Lower lobe of right lung (tissue), 2 donors: ENCODE measurements around the gene RPL26. TPM values are rescaled to one million over a fixed set of nuclear protein-coding genes. Genes with fewer than 3 reads are reported as not detected.

Experiments used
- ATAC-seq, 2 donors: fragments of 200-7000 bp; cut with Tn5 transposase; one replicate each; pipeline ENCODE4 v1.9.1; 2020 to 2022; ENCODE audit warnings: mild to moderate bottlenecking in 2 of 2, moderate library complexity in 2 of 2
- DNase-seq: peaks from one replicate; pipeline ENCODE4 v3.0.0-alpha.2; 2020
- H3K27ac ChIP-seq: fragments of 200-600 bp; one replicate; pipeline ENCODE4 v1.8.0; 2022
- H3K27me3 ChIP-seq: fragments of 200-600 bp; one replicate; pipeline ENCODE4 v1.8.0; 2022; ENCODE audit warnings: low read depth
- H3K36me3 ChIP-seq: fragments of 200-600 bp; one replicate; pipeline ENCODE4 v1.8.0; 2022; ENCODE audit warnings: mild to moderate bottlenecking
- H3K4me1 ChIP-seq: fragments of 200-600 bp; one replicate; pipeline ENCODE4 v1.8.0; 2022
- H3K4me3 ChIP-seq: fragments of 200-600 bp; one replicate; pipeline ENCODE4 v1.8.0; 2022; ENCODE audit warnings: mild to moderate bottlenecking
- H3K9me3 ChIP-seq: fragments of 200-600 bp; one replicate; pipeline ENCODE4 v1.8.0; 2022
- CTCF ChIP-seq: fragments of 200-600 bp; IDR thresholded peaks from one replicate; pipeline ENCODE4 v1.8.0; 2022; ENCODE audit warnings: antibody characterized with exemption, mild to moderate bottlenecking
- intact Hi-C: fragments of 100-400 bp; cut with DNase I; formaldehyde crosslinking; loops from one replicate; pipeline ENCODE4 v1.11.0; 2022
- total RNA-seq: library from RNA; stranded (reverse); fragmentation: NEBNext Ultra II Directional; extraction: Animal tissue kit (Norgen Biotek cat#: 25700); gene quantifications from one replicate; pipeline ENCODE4 v1.2.1, GENCODE V29; 2021
- donor health status: DM: no; HTN: yes; CAD: no; lungs with severe emphysema.

The RPL26 gene
- total RNA-seq, 1 donor from 2014 or later: 1,194 TPM

DNA sequence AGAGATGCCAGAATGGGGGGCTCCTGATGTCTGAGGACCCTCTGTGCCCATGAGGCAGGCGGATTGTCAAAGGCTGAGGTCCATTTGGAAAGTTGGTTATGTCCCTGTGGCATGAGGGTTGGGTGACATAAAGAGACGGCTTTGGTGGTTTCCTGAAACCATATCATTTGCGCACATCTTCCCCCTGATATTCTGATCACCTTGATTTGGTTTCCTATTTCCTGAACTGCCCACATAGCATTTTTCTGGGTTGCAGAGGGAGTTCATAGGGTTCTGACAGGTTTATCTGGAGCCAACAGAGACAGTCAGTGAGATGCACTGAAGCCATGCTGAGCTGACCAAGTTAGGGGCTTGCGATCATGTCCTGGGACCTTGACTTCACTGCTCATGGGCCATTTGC, 30.3 kb upstream of the RPL26 start:
- Histone ChIP-seq H3K36me3 (no peaks in the 10 kb centered on the region), H3K4me3 (no peak overlapping the region)
- no peak for ATAC-seq

GRCh38 chr17:8412089-8412488, 29.1 kb upstream of the RPL26 start:
- ATAC-seq (no peak), DNase-seq (no peak)
- no peaks in the 10 kb centered on the region for H3K36me3 ChIP-seq
- no peak overlapping the region for H3K4me3 ChIP-seq
- H3K27me3 ChIP-seq: no peaks in the 10 kb centered on the region
- H3K27ac ChIP-seq: no peak overlapping the region
- intact Hi-C loops: no loop called here
- H3K9me3 ChIP-seq: no peaks in the 10 kb centered on the region
- TF ChIP-seq CTCF: no peak
- H3K4me1 ChIP-seq: peaks cover 24% of the 10 kb centered on the region

More for the DNA sequence above, 30.3 kb upstream of the RPL26 start:
- Histone ChIP-seq H3K27ac (no peak overlapping the region), H3K9me3 (no peaks in the 10 kb centered on the region), H3K27me3 (no peaks in the 10 kb centered on the region), H3K4me1 (peaks cover 34% of the 10 kb centered on the region)
- DNase-seq: no peak
- intact Hi-C loops: no loop called here
- no peak for TF ChIP-seq CTCF

GRCh38 chr17:8410883-8411238, 27.9 kb upstream of the RPL26 start:
- intact Hi-C loops: no loop called here
- DNase-seq (no peak), ATAC-seq (no peak)
- no peak for TF ChIP-seq CTCF
- H3K27me3 ChIP-seq: no peaks in the 10 kb centered on the region
- H3K4me3 ChIP-seq: no peak overlapping the region
- peaks cover 24% of the 10 kb centered on the region for H3K4me1 ChIP-seq
- H3K27ac ChIP-seq: no peak overlapping the region
- no peaks in the 10 kb centered on the region for H3K9me3 ChIP-seq
- no peaks in the 10 kb centered on the region for H3K36me3 ChIP-seq

- TF ChIP-seq CTCF: peak; percentile 89
- Histone ChIP-seq H3K36me3 (no peaks in the 10 kb centered on the region), H3K9me3 (no peaks in the 10 kb centered on the region), H3K27me3 (no peaks in the 10 kb centered on the region), H3K4me3 (no peak overlapping the region), H3K4me1 (peaks cover 24% of the 10 kb centered on the region), H3K27ac (no peak overlapping the region)
- intact Hi-C loops: no loop called here
- peak; percentile 89 to 92 for ATAC-seq
- DNase-seq: peak; percentile 90
Measured at GRCh38 chr17:8409966-8410882, 27.2 kb upstream of the RPL26 start.

DNA sequence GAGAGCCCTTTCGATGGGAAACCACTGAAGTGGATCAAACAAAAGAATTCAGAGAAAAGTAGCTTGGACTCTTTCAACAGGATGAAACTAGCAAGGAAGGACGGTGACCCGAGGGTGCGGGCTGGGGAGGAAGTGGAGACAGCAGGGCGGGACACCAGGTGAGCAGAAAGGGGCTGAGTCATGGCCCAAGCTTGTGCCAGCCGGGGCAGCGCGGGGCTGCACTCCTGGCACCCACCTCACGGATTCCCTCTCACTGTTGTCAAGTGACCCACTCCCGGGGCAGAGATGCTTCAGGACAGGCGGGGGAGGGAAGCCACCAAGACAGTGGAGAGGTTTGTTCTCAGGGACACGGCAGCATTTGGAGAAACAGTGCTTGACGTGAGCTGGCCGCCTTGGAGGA, 25.4 kb upstream of the RPL26 start:
- Histone ChIP-seq H3K27me3 (no peaks in the 10 kb centered on the region), H3K4me3 (no peak overlapping the region), H3K9me3 (no peaks in the 10 kb centered on the region), H3K4me1 (peaks cover 22% of the 10 kb centered on the region), H3K36me3 (no peaks in the 10 kb centered on the region), H3K27ac (no peak overlapping the region)
- no peak for TF ChIP-seq CTCF
- intact Hi-C loops: no loop called here
- DNase-seq (no peak), ATAC-seq (peak; percentile 58 to 61)
